HG02678 (cell line): ENCODE data around the gene BLZF1.
"Not testable (repeated sequence)": the region's sequence is repeated elsewhere in the genome, so short reads cannot be mapped to it uniquely, and the experiment has no call there.

ENCODE experiments used
- ATAC-seq: cut with Tn5 transposase; IDR thresholded peaks from one replicate; pipeline ENCODE4 v1.9.1; 2021; ENCODE audit warnings: mild to moderate bottlenecking, moderate library complexity; ENCODE audit not compliant: unreplicated experiment

Gene BLZF1

GRCh38 chr1:169367686-169368405 is at the start of gene BLZF1, which contains the start of gene NME7:
Gene BLZF1 (plus strand): TSS chr1:169368195. CDS start chr1:169369523, 1,328 bp downstream.
Gene NME7 (minus strand): TSS chr1:169367797. CDS start chr1:169367710, 87 bp downstream.
- ATAC-seq: peak; percentile 97

GRCh38 chr1:169318536-169319244 is 49.3 kb upstream of the BLZF1 start:
- ATAC-seq: no peak

- ATAC-seq: no peak
Observed at GRCh38 chr1:169321539-169321938, 46.5 kb upstream of the BLZF1 start.

- ATAC-seq: no peak
Observed at GRCh38 chr1:169322138-169322537, 45.9 kb upstream of the BLZF1 start.

- no peak for ATAC-seq
Observed at GRCh38 chr1:169325117-169325516, 42.9 kb upstream of the BLZF1 start.

- peak; percentile 32 for ATAC-seq
Observed at GRCh38 chr1:169326261-169326955, 41.6 kb upstream of the BLZF1 start.

- peak; percentile 90 for ATAC-seq
Observed at GRCh38 chr1:169326956-169327268, 41.1 kb upstream of the BLZF1 start.

GRCh38 chr1:169327875-169328274 is 40.1 kb upstream of the BLZF1 start:
- ATAC-seq: no peak

- no peak for ATAC-seq
Observed at GRCh38 chr1:169329383-169329782, 38.6 kb upstream of the BLZF1 start.

- no peak for ATAC-seq
Observed at GRCh38 chr1:169330927-169331326, 37.1 kb upstream of the BLZF1 start.

- not testable (repeated sequence) for ATAC-seq
Observed at GRCh38 chr1:169334727-169335126, 33.3 kb upstream of the BLZF1 start.

- ATAC-seq: not testable (repeated sequence)
Observed at GRCh38 chr1:169336947-169337715, 30.9 kb upstream of the BLZF1 start.

- ATAC-seq: no peak
Observed at GRCh38 chr1:169338617-169339016, 29.4 kb upstream of the BLZF1 start.

GRCh38 chr1:169339773-169340172 is 28.2 kb upstream of the BLZF1 start:
- no peak for ATAC-seq

GRCh38 chr1:169340882-169341281 is 27.1 kb upstream of the BLZF1 start:
- ATAC-seq: no peak

- ATAC-seq: not testable (repeated sequence)
Observed at GRCh38 chr1:169342096-169342495, 25.9 kb upstream of the BLZF1 start.

GRCh38 chr1:169345511-169345910 is 22.5 kb upstream of the BLZF1 start:
- no peak for ATAC-seq

GRCh38 chr1:169346036-169346589 is 21.9 kb upstream of the BLZF1 start:
- no peak for ATAC-seq

GRCh38 chr1:169347688-169348382 is 20.2 kb upstream of the BLZF1 start:
- ATAC-seq: no peak

GRCh38 chr1:169348383-169349036 is 19.5 kb upstream of the BLZF1 start:
- no peak for ATAC-seq
